Liver (tissue), 3 donors: ENCODE measurements around the gene LBH.

Experiments
- CTCF ChIP-seq: fragments of 150-350 bp; IDR thresholded peaks from 2 replicates; pipeline ENCODE4 v1.5.1; 2017; ENCODE audit warnings: improper control_type of control experiment, low read depth, low read length; ENCODE audit not compliant: missing input control
- JUND ChIP-seq, 2 donors: IDR thresholded peaks; 2 replicates each; pipeline ENCODE4 v1.6.1; 2016; ENCODE audit warnings: antibody characterized with exemption in 2 of 2
- MAX ChIP-seq: IDR thresholded peaks from 2 replicates; pipeline ENCODE4 v1.6.1; 2016; ENCODE audit warnings: antibody characterized with exemption
- TAF1 ChIP-seq: conservative IDR thresholded peaks from 2 replicates; pipeline ENCODE4 v1.6.1; 2016; ENCODE audit warnings: antibody characterized with exemption, mild to moderate bottlenecking
- donor health status: healthy.
- donor health status: healthy.

GRCh38 chr2:30275256-30275655, 43.9 kb downstream of the LBH start:
- TF ChIP-seq MAX = no peak
- no peak for TF ChIP-seq TAF1
- TF ChIP-seq CTCF = no peak
- TF ChIP-seq JUND (IDR thresholded peaks at IDR 0.05) = no peak
